GM20431 (cell line): ENCODE results near the gene SLC35F5.
"Not testable (repeated sequence)": the region's sequence is repeated elsewhere in the genome, so short reads cannot be mapped to it uniquely, and the experiment has no call there.

ENCODE experiments used
- in situ Hi-C: fragments of 300-500 bp; cut with MseI, MboI; formaldehyde crosslinking; loops from one replicate; pipeline ENCODE4 v1.15.0; 2020; ENCODE audit warnings: low sequenced_read_pairs; ENCODE audit not compliant: unreplicated experiment

The SLC35F5 gene

DNA sequence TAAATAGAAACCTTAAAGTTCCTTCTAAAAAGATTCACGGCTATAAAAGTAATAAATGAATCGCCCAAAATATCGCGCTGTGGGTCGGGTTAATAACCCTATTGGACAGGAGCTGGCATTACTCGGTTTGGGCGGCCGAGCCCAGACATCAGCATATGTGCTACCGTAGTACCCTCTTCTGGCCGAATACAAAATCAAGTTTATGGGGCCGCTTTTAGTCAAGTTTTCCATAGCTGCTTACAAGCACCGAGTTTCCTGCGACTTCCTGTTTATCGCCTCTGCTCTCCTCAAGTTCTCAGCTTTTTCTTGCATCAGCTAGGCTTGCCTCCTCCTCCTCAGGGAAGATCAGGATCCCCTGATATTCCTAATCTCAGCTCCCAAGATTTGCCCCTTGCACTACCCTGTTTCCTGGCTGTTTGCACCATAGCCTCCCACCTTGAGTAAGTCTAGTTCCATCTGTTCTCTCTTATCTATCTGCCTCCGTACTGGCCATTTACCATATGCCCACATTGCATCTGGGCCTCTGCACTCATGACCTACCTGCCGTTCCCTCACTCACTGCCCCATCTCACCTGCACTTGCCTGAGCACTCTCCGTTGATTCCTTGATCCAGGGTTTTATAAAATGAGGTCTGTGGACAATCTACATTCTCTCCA is 56.1 kb downstream of the SLC35F5 start:
- in situ Hi-C loops = no loop called here

DNA sequence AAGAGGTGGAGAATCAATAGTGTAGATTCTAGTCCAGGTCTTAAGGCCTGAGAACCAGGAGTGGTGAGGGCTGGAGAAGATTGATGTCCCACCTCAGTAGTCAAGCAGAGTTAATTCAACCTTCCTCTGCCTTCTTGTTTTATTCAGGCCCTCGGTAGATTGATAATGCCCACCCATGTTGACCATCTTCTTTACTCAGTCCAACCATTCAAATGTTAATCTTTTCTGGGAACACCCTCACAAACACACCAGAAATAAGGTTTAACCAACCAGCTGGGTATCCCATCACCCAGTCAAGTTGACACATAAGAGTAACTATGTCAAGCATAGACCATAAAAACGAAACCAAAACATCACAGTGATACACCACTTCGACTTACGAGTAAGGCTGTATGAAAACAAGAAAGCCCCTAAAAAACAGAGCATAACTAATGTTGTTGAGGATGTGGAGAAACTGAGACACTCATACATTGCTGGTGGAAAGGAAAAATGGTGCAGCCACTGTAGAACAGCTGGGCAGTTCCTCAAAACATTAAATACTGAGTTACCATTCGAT is 57.5 kb downstream of the SLC35F5 start:
- in situ Hi-C loops = no loop called here

DNA sequence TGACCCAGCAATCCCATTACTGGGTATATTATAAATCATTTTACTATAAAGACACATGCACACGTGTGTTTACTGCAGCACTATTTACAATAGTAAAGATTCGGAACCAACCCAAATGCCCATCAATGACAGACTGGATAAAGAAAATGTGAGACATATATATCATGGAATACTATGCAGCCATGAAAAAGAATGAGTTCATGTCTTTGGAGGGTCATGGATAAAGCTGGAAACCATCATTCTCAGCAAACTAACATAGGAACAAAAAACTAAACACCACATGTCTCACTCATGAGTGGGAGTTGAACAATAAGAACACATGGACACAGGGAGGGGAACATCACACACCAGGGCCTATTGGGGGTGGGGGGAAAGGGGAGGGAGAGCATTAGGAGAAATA is 58.2 kb downstream of the SLC35F5 start:
- in situ Hi-C loops = not testable (repeated sequence)

- in situ Hi-C loops = no loop called here
Observed at GRCh38 chr2:113697516-113697915, 58.9 kb downstream of the SLC35F5 start.

GRCh38 chr2:113694438-113694837 is 62.0 kb downstream of the SLC35F5 start:
- in situ Hi-C loops = no loop called here

DNA sequence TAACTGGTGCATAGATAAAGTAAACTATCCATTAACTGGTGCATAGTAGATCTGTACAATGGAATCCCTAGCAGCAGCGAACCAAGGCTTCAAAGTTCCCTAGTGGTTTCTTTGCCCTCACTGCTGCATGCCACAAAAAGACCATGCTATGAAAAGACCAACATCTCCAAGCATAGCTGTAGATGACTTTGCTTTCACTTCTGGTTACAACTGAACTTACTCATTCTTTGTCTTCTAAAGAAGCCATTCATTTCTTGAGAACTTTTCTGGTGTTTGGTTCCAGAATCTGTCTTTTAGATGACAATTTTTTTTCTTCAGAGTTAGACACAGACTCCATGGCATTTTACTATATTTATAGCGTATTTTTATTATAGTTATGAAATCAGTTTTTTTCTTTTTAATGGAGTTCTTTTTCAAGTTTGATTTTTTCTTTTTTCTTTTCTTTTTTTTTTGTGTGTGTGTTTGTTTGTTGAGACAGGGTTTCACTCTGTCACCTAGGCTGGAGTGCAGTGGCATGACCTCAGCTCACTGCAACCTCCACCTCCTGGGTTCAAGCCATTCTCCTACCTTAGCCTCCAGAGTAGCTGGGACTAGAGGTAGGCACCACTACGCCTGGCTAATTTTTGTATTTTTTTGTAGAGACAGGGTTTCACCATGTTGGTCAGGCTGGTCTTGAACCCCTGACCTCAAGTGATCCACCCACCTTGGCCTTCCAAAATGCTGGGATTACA is 63.6 kb downstream of the SLC35F5 start:
- in situ Hi-C loops = no loop called here

GRCh38 chr2:113690871-113691270 is 65.6 kb downstream of the SLC35F5 start:
- in situ Hi-C loops = not testable (repeated sequence)

DNA sequence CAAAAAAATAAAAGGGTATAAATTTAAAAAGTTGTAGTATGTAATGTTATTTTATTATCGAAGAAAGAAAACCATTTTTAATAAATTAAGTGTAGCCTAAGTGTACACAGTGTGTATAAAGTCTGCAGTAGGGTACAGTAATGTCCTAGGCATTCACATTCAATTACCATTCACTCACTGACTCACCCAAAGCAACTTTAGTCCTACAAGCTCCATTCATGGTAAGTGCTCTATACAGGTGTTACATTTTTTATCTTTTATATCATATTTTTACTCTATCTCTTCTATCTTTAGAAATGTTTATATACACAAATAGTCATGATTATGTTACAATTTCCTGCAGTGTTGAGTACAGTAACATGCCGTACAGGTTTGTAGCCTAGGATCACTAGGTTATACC is 69.9 kb downstream of the SLC35F5 start:
- in situ Hi-C loops = no loop called here

GRCh38 chr2:113685471-113685870 is 71.0 kb downstream of the SLC35F5 start:
- in situ Hi-C loops = no loop called here

DNA sequence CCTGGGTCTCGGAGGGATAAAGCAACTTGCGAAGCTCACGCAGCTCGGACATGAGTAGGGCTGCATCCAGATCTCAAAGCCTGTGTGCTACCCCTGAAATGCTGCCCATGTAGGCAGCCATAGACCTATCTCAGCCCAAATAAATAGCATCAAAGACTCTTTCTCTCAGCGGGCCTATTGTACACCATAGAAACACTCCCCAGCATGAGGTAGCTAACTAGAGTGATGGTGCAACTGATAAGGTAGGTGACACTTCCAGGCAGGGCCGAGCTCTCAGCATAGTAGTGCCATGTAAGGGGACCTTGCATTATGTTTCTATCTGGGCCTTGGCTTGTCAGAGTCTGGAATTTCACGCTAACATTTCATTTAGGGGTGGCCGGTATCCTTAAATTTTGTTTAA is 77.0 kb downstream of the SLC35F5 start:
- in situ Hi-C loops = no loop called here

GRCh38 chr2:113677330-113677729 is 79.1 kb downstream of the SLC35F5 start:
- in situ Hi-C loops = no loop called here

DNA sequence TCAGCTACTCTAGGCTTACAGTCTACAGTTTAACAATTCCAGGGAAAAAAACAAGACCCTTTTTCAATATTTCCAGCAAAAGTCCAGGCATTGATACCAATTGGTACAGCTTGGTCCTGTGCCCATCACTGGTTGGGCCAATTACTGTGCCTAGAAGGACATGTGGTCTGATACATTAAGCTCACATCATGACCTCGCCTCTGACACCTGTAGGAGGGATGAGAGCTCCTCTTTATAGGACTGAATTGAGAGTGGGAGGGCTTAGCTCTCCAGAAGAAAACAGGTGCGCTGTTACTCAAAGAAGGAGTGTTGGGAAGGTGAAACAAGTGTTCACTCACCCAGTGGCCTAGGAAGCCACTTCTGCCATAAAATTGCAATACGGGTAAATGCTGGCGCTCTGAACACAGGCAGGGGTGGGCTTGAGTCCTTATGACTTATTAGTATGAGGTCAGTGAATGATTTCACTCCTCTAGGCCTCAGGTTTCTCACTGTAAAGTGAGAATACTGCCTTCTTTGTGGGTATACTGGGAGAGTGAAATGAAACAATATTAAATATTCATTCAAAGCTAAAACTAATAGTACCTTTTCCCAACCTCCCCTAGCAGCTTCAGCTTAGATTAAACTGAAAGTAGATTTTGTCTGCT is 79.7 kb downstream of the SLC35F5 start:
- in situ Hi-C loops = no loop called here

DNA sequence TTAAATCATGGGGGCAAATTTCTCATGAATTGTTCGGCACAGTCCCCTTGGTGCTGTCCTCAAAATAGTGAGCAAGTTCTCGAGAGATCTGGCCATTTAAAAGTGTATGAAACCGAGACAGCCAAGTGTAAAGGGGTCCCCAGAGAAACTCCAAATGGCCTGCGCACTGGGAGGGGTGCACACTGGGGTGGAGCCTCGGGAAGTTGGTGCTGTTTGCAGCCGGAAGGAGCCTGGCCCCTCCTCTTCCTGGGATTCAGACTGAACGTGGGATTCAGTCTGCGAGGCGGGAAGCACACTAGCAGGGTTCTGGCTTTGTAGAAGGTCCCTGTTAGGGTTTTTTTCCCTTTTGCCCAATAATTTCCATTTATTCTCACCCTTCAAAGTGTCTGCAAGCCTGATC is 80.6 kb downstream of the SLC35F5 start:
- in situ Hi-C loops = no loop called here

DNA sequence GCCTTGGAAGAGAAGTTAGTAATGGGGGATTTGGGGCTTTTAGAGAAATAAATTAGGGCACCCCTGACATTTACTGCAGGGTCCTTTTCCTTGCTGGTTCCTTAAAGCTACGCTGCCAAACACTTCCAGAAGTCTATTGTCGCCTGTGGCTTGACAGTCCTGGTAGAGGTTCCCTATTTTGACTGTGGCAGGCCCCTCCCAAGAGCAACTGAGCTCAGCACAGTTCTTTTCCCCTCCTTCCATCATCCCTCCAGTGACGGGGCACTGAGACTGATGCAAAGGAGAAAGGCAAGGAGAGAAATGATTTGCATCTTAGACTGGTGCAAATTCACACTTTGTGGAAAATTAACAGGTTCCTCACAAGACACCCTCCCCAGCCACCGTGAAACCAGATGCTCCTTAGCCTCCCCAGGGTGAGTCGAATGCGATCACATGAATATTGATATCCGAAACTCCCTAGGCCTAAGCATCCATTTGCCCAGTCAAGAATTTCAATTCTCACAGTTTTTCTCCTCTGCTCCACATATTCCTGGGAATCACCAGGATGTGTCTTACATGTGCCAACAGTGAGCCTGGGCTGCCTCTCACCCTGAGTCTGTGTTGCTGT is 84.0 kb downstream of the SLC35F5 start:
- in situ Hi-C loops = no loop called here

DNA sequence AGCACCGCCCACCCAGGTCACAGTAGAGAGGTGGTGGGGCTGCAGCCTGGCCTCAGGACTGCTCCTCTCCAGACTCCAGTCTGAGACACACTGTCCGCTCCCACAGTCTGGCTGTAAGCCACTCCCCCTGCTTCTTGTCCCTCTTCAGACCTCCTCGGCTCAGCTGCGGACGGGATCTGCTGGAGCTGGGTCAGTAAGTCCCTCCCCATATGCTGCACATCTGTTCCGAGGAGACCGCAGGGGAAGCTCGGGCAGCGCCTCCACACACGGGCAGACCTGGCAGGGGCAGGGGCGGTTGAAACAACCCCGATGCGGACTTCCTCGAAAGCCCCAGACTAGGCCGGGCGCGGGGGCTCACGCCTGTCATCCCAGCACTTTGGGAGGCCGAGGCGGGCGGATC is 87.4 kb downstream of the SLC35F5 start:
- in situ Hi-C loops = not testable (repeated sequence)

- in situ Hi-C loops = not testable (repeated sequence)
Observed at GRCh38 chr2:113664761-113665533, 91.5 kb downstream of the SLC35F5 start.

DNA sequence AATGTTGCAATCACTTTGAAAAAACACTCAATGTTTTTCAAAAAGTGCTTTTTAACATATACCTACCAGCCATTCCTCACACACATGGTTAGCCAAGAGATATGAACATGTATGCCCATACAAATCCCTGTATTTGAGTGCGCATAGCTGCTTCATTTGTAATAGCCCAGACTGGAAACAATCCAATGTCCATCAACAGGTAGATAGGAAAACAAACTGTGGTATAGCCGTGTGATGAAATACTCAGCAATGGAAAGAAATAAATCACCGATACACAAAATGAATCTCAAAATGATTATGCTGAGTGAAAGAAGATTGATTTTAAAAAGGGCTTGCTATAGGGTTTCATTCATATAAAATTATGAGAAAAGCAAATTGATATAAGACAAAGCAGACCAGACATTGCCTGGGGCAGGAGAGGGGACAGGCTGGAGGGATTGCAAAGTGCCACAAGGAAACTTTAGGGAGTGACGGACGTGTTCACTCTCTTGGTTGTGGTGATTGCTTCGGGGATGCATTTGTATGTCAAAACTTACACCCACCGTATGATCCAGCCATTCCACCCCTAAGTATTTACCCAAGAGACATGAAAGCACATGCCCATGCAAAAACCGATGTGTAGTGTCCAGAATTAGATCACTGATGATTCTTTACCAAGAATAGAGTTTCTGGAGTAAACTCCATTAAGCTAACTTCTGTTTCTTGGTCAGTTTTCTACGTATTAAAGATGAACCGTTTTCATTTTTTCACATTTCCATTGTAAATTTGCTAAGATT is 93.0 kb downstream of the SLC35F5 start:
- in situ Hi-C loops = not testable (repeated sequence)
